ENCODE measurements around the gene CACNA1B. TPM values are rescaled to one million over a fixed set of nuclear protein-coding genes. Genes with fewer than 3 reads are reported as not detected.

The CACNA1B gene
- total and polyA plus RNA-seq, 9 donors: 0.18 to 0.76 (median 0.34) TPM

DNA sequence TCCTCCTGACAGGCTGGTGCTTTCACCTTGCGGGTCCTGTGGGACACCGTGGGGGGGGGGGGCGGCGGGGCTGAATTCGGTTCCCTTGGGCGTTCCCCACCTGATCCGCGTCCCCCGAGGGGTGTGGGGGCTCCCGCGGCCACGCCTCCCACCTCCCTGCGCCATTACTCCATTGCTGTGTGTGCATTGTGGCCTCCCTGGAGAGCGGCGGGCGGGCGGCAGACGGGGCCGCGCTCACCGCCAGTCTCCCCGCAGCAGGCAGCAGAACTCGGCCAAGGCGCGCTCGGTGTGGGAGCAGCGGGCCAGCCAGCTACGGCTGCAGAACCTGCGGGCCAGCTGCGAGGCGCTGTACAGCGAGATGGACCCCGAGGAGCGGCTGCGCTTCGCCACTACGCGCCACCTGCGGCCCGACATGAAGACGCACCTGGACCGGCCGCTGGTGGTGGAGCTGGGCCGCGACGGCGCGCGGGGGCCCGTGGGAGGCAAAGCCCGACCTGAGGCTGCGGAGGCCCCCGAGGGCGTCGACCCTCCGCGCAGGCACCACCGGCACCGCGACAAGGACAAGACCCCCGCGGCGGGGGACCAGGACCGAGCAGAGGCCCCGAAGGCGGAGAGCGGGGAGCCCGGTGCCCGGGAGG, 145.3 kb downstream of the CACNA1B start:
- under 1% methylated on average over 65 of the region's 69 CpGs for WGBS (ENCODE audit: insufficient coverage)
- peaks cover 5% of the 10 kb centered on the region for H3K4me1 ChIP-seq (ENCODE audit: control insufficient read depth, insufficient read depth, low read length)
- H3K4me3 ChIP-seq (ENCODE audit: low read length): no peak overlapping the region
- no peak for DNase-seq
- no peaks in the 10 kb centered on the region for H3K9me3 ChIP-seq (replicated peaks; ENCODE audit: control insufficient read depth, low read depth, low read length)
- H3K27me3 ChIP-seq (ENCODE audit: control insufficient read depth, insufficient read depth, low read length): peaks cover 48% of the 10 kb centered on the region
- H3K27ac ChIP-seq (ENCODE audit: low read length): no peak overlapping the region
- H3K36me3 ChIP-seq (ENCODE audit: control insufficient read depth, insufficient read depth, low read length): no peaks in the 10 kb centered on the region

DNA sequence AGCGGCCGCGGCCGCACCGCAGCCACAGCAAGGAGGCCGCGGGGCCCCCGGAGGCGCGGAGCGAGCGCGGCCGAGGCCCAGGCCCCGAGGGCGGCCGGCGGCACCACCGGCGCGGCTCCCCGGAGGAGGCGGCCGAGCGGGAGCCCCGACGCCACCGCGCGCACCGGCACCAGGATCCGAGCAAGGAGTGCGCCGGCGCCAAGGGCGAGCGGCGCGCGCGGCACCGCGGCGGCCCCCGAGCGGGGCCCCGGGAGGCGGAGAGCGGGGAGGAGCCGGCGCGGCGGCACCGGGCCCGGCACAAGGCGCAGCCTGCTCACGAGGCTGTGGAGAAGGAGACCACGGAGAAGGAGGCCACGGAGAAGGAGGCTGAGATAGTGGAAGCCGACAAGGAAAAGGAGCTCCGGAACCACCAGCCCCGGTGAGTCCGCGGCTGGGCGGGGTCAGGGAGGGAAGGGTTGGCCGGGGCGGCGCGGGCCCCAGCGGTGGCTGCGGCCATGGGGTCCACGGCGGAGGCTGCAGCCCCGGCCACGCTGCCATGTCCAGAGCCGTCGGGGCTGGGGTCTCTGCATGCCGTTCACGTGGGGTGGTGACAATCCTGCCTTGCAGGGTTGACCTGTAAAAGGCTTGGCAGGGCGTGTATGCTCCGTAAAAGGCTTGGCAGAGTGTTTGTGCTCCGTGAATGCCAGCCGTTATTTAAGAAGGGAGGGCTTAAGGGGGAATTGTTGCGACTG, 146.0 kb downstream of the CACNA1B start:
- peaks cover 48% of the 10 kb centered on the region for H3K27me3 ChIP-seq (ENCODE audit: control insufficient read depth, insufficient read depth, low read length)
- H3K9me3 ChIP-seq (replicated peaks; ENCODE audit: control insufficient read depth, low read depth, low read length): peaks cover 2% of the 10 kb centered on the region
- no peak overlapping the region for H3K27ac ChIP-seq (ENCODE audit: low read length)
- H3K36me3 ChIP-seq (ENCODE audit: control insufficient read depth, insufficient read depth, low read length): no peaks in the 10 kb centered on the region
- no peak overlapping the region for H3K4me3 ChIP-seq (ENCODE audit: low read length)
- DNase-seq: no peak
- 4% methylated on average over 79 of the region's 84 CpGs for WGBS (ENCODE audit: insufficient coverage)
- H3K4me1 ChIP-seq (ENCODE audit: control insufficient read depth, insufficient read depth, low read length): peaks cover 5% of the 10 kb centered on the region

DNA sequence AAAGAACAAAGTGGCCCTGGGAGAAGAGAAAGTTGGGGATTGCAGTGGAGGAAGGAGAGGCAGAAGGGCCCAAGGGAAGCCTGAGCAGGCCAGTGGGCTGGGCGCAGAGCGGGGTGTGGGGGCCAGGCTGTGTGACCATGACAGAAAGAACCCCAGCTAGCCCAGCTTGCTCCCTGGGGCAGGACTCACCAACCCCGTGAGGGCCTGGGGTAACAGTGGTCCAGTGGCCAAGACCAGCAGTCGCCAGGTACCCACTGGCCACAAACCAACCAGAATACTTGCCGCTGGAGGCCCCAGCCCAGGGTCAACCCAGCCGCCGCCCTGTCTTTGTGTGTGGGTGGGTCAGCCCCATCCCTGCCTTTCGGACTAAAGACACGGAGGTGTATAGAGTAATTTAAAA, 146.5 kb downstream of the CACNA1B start:
- 81% methylated on average over 7 of the region's 9 CpGs for WGBS (ENCODE audit: insufficient coverage)
- peaks cover 5% of the 10 kb centered on the region for H3K4me1 ChIP-seq (ENCODE audit: control insufficient read depth, insufficient read depth, low read length)
- no peak overlapping the region for H3K4me3 ChIP-seq (ENCODE audit: low read length)
- H3K27me3 ChIP-seq (ENCODE audit: control insufficient read depth, insufficient read depth, low read length): peaks cover 48% of the 10 kb centered on the region
- H3K27ac ChIP-seq (ENCODE audit: low read length): no peak overlapping the region
- no peaks in the 10 kb centered on the region for H3K36me3 ChIP-seq (ENCODE audit: control insufficient read depth, insufficient read depth, low read length)
- H3K9me3 ChIP-seq (replicated peaks; ENCODE audit: control insufficient read depth, low read depth, low read length): peaks cover 2% of the 10 kb centered on the region
- DNase-seq: no peak

DNA sequence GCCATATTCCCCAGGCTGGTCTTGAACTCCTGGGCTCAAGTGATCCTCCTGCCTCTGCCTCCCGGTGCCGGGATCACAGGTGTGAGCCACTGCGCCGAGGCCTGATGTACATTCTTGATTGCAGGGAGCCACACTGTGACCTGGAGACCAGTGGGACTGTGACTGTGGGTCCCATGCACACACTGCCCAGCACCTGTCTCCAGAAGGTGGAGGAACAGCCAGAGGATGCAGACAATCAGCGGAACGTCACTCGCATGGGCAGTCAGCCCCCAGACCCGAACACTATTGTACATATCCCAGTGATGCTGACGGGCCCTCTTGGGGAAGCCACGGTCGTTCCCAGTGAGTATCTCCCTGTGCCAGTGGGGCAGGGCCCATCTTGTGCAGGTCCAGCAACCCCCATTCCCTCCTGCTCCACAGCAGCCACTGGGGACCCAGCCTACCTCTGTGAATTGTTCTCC, 147.3 kb downstream of the CACNA1B start:
- H3K4me1 ChIP-seq (ENCODE audit: control insufficient read depth, insufficient read depth, low read length): peaks cover 5% of the 10 kb centered on the region
- H3K9me3 ChIP-seq (replicated peaks; ENCODE audit: control insufficient read depth, low read depth, low read length): peaks cover 2% of the 10 kb centered on the region
- peaks cover 48% of the 10 kb centered on the region for H3K27me3 ChIP-seq (ENCODE audit: control insufficient read depth, insufficient read depth, low read length)
- H3K36me3 ChIP-seq (ENCODE audit: control insufficient read depth, insufficient read depth, low read length): no peaks in the 10 kb centered on the region
- H3K27ac ChIP-seq (ENCODE audit: low read length): no peak overlapping the region
- no peak for DNase-seq
- H3K4me3 ChIP-seq (ENCODE audit: low read length): no peak overlapping the region
- 89% methylated on average over 10 of the region's 11 CpGs for WGBS (ENCODE audit: insufficient coverage)

DNA sequence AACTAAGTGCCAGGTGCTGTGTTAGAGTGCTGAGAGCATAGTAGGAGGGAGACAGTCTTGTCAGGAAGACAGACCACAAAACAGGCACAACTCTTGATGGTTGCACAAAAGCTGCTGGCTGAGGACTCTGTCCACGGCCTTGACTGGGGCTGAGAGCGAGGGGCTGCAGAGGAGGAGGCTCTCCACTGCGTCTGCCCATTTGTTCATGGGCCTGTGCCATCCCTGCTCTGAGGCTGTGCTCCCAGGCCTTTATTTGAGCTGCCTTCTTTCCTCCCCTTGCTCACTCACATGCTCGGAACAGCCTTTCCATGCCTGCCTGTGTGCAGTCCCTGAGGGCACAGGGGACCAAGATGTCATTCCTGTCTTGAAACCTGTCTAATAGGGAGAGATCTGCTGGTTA, 147.8 kb downstream of the CACNA1B start:
- WGBS (ENCODE audit: insufficient coverage): no CpG with 5 or more reads among the region's 4 CpGs
- peaks cover 48% of the 10 kb centered on the region for H3K27me3 ChIP-seq (ENCODE audit: control insufficient read depth, insufficient read depth, low read length)
- H3K4me1 ChIP-seq (ENCODE audit: control insufficient read depth, insufficient read depth, low read length): peaks cover 5% of the 10 kb centered on the region
- DNase-seq: no peak
- H3K27ac ChIP-seq (ENCODE audit: low read length): no peak overlapping the region
- no peaks in the 10 kb centered on the region for H3K36me3 ChIP-seq (ENCODE audit: control insufficient read depth, insufficient read depth, low read length)
- H3K4me3 ChIP-seq (ENCODE audit: low read length): no peak overlapping the region
- H3K9me3 ChIP-seq (replicated peaks; ENCODE audit: control insufficient read depth, low read depth, low read length): peaks cover 2% of the 10 kb centered on the region

DNA sequence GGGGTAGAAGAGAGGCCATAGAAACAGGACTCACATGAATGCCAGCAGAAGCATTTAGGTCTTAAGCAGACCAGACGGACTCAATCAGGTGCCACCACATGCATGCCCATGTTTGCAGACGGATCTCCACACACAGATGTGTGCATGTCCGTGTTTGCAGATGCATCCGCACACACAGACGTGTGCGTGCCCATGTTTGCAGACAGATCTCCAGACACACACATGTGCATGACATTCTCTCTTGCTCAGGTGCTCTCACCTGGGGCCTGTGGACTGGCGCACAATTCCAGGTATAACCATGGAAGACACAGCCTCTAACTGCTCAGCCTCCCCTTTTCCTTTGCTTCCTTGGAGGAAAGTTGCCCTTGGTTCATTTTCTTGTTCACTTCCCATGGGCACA, 148.3 kb downstream of the CACNA1B start:
- no peak for DNase-seq
- Histone ChIP-seq H3K27ac (ENCODE audit: low read length) (no peak overlapping the region), H3K4me3 (ENCODE audit: low read length) (no peak overlapping the region), H3K9me3 (replicated peaks; ENCODE audit: control insufficient read depth, low read depth, low read length) (peaks cover 2% of the 10 kb centered on the region), H3K27me3 (ENCODE audit: control insufficient read depth, insufficient read depth, low read length) (peaks cover 48% of the 10 kb centered on the region), H3K36me3 (ENCODE audit: control insufficient read depth, insufficient read depth, low read length) (no peaks in the 10 kb centered on the region), H3K4me1 (ENCODE audit: control insufficient read depth, insufficient read depth, low read length) (peaks cover 5% of the 10 kb centered on the region)
- WGBS (ENCODE audit: insufficient coverage): 89% methylated on average over 7 of the region's 7 CpGs

DNA sequence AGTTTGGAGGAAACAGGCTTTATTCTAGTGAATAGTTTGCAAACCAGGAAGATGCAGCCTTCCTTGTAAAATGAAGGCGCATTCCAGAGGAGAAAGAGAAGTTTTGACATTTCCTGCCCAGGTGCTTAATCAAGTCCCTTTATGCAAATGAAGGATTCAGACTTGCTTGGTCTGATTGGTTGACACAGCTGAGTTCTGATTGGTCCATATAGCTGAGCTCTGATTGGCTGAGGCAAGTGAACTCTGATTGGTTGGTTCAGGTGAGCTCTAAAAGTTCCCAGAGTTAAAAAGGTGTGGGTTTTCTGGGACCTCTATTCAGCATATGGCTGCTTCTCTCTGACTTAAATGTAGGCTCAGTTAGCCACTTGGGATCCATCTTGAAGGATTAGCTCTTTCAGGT, 151.0 kb downstream of the CACNA1B start:
- DNase-seq: no peak
- H3K36me3 ChIP-seq (ENCODE audit: control insufficient read depth, insufficient read depth, low read length): no peaks in the 10 kb centered on the region
- WGBS (ENCODE audit: insufficient coverage): 78% methylated on average over 1 of the region's 1 CpG
- no peak overlapping the region for H3K27ac ChIP-seq (ENCODE audit: low read length)
- peaks cover 27% of the 10 kb centered on the region for H3K27me3 ChIP-seq (ENCODE audit: control insufficient read depth, insufficient read depth, low read length)
- H3K4me3 ChIP-seq (ENCODE audit: low read length): no peak overlapping the region
- no peaks in the 10 kb centered on the region for H3K4me1 ChIP-seq (ENCODE audit: control insufficient read depth, insufficient read depth, low read length)
- peaks cover 2% of the 10 kb centered on the region for H3K9me3 ChIP-seq (replicated peaks; ENCODE audit: control insufficient read depth, low read depth, low read length)

DNA sequence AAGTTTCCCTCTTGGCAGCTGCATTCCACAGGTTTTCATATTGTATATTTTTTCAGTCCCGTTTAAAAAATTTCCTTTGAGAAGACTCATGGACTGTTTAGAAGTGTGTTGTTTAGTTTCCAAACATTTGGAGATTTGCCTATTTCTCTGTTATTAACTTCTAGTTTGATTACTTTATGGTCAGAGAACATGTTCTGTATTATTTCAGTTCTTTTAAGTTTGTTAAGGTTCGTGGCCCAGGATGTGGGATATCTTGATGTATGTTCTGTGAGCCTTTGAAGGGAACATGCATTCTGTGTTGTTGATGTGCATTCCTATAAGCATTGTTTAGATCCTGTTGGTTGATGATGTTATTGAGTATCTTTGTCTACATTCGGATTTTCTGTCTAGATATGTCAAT, 153.6 kb downstream of the CACNA1B start:
- WGBS (ENCODE audit: insufficient coverage): 65% methylated on average over 2 of the region's 3 CpGs
- H3K4me1 ChIP-seq (ENCODE audit: control insufficient read depth, insufficient read depth, low read length): no peaks in the 10 kb centered on the region

DNA sequence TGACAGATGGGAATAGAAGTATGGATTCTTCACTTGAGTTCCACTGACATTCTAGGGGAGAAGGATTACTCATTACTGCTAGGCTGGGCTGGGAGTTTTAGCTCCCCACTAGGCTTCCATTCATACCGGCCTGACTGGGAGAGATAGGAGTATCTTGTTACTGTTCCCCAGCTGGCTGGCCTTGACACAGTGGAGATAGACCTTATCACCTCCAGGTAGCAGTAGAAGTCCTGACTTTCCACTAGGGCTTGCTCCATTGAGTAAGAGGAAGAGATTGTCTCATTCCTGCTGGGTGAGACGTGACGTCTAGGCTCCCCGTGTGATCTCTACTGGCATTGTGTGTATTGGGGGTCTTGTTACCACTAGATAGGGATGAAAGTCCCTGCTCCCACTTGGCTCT, 156.4 kb downstream of the CACNA1B start:
- Histone ChIP-seq H3K27me3 (ENCODE audit: control insufficient read depth, insufficient read depth, low read length) (peaks cover 7% of the 10 kb centered on the region), H3K27ac (ENCODE audit: low read length) (no peak overlapping the region), H3K9me3 (replicated peaks; ENCODE audit: control insufficient read depth, low read depth, low read length) (no peaks in the 10 kb centered on the region), H3K4me3 (ENCODE audit: low read length) (no peak overlapping the region), H3K4me1 (ENCODE audit: control insufficient read depth, insufficient read depth, low read length) (no peaks in the 10 kb centered on the region), H3K36me3 (ENCODE audit: control insufficient read depth, insufficient read depth, low read length) (no peaks in the 10 kb centered on the region)
- WGBS (ENCODE audit: insufficient coverage): no CpG with 5 or more reads among the region's 4 CpGs
- no peak for DNase-seq

More for the DNA sequence above, 153.6 kb downstream of the CACNA1B start:
- no peak for DNase-seq
- Histone ChIP-seq H3K27me3 (ENCODE audit: control insufficient read depth, insufficient read depth, low read length) (peaks cover 6% of the 10 kb centered on the region), H3K9me3 (replicated peaks; ENCODE audit: control insufficient read depth, low read depth, low read length) (peaks cover 2% of the 10 kb centered on the region), H3K4me3 (ENCODE audit: low read length) (no peak overlapping the region), H3K36me3 (ENCODE audit: control insufficient read depth, insufficient read depth, low read length) (no peaks in the 10 kb centered on the region), H3K27ac (ENCODE audit: low read length) (no peak overlapping the region)

DNA sequence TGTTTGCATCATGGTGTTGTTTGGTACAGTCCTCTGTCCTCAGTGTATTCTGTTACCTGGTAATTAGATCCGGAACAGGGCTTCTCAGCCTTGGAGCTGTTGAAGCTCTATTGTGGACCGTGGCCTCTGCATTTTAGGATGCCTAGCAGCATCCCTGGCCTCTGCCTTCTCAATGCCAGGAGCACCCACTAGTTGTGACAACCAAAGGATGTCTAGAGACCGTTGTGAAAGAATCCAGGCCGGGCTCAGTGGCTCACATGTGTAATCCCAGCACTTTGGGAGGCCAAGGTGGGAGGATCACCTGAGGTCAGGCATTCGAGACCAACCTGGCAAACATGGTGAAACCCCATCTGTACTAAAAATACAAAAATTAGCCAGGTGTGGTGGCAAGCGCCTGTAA, 159.6 kb downstream of the CACNA1B start:
- H3K4me3 ChIP-seq (ENCODE audit: low read length): no peak overlapping the region
- H3K4me1 ChIP-seq (ENCODE audit: control insufficient read depth, insufficient read depth, low read length): no peaks in the 10 kb centered on the region
- no peaks in the 10 kb centered on the region for H3K9me3 ChIP-seq (replicated peaks; ENCODE audit: control insufficient read depth, low read depth, low read length)
- H3K36me3 ChIP-seq (ENCODE audit: control insufficient read depth, insufficient read depth, low read length): no peaks in the 10 kb centered on the region
- peaks cover 9% of the 10 kb centered on the region for H3K27me3 ChIP-seq (ENCODE audit: control insufficient read depth, insufficient read depth, low read length)
- WGBS (ENCODE audit: insufficient coverage): 76% methylated on average over 4 of the region's 6 CpGs
- DNase-seq: no peak
- no peak overlapping the region for H3K27ac ChIP-seq (ENCODE audit: low read length)
